Upper lobe of left lung (tissue), 4 donors: ENCODE results near the gene SUCO.

ENCODE experiments used
- CTCF ChIP-seq, 6 experiments: fragments of 450-650 bp in 4 of 6; fragments of 200-600 bp in 2 of 6; sonication (generic) in 2 of 6; IDR thresholded peaks; one replicate each; pipeline ENCODE4 v1.5.1; 2016 to 2019; ENCODE audit warnings: antibody characterized with exemption in 6 of 6
- POLR2A ChIP-seq, 4 donors: fragments of 450-650 bp; IDR thresholded peaks; one replicate each; pipeline ENCODE4 v1.5.1; 2016 to 2017; ENCODE audit warnings: antibody characterized with exemption in 4 of 4, mild to moderate bottlenecking in 2 of 4

DNA sequence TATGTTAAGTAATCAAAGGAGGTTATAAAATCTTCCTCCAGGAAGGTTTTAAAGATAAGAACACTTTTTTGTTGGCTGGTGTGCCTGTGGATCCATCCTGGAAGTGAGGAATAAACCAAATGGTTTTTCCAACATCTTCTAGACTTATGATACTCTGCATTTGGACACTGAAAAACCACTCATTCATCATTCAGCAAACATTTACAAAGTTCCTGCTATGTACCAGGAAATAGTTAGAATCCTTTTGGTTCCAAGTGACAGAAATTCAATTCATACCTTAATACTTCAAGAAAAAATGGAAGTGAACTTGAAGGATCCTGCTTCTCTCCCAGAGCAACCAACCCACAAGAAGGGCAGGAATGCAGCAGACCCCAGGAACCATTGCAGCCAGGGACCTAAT lies 49.5 kb upstream of the SUCO start:
- TF ChIP-seq CTCF (IDR thresholded peaks at IDR 0.05) (no peak), POLR2A (IDR thresholded peaks at IDR 0.05) (no peak)
